Panc1 (cell line): ENCODE data around the gene GDF2. TPM values are rescaled to one million over a fixed set of nuclear protein-coding genes. Genes with fewer than 3 reads are reported as not detected.

Experiments used
- ATAC-seq: fragments of 200-7000 bp; cut with Tn5 transposase; 2 replicates; pipeline ENCODE4 v1.9.1; 2020; ENCODE audit warnings: mild to moderate bottlenecking, moderate library complexity
- BruUV-seq: library from RNA; stranded (reverse); fragments of 400-500 nt; replicated peaks from 2 replicates; lab custom pipeline; 2021; lab: Mats Ljungman, UMichigan
- CTCF ChIA-PET: fragments of 300-600 bp; sonication (Branson Sonifier 250); formaldehyde crosslinking; loops from one replicate; lab custom pipeline; 2022; ENCODE audit warnings: antibody characterized with exemption; lab: Charles Lee
- POLR2A ChIA-PET: fragments of 300-600 bp; sonication (Branson Sonifier 250); formaldehyde crosslinking; loops from one replicate; lab custom pipeline; 2022; ENCODE audit warnings: antibody characterized with exemption; lab: Charles Lee
- DNase-seq: peaks from one replicate; pipeline ENCODE4 v3.0.0-alpha.2; 2010; ENCODE audit warnings: low read depth, low spot score
- H3K27ac ChIP-seq: 2 replicates; pipeline ENCODE4 v1.5.1; 2011; ENCODE audit warnings: mild to moderate bottlenecking, low read length, inconsistent platforms
- H3K27me3 ChIP-seq: fragments of 200-500 bp; sonication (Bioruptor generic); 2 replicates; pipeline ENCODE4 v1.6.0; 2014; ENCODE audit warnings: low read length, inconsistent platforms; ENCODE audit not compliant: control insufficient read depth, insufficient read depth
- H3K36me3 ChIP-seq: fragments of 200-500 bp; sonication (Bioruptor generic); 2 replicates; pipeline ENCODE4 v1.5.1; 2014; ENCODE audit warnings: inconsistent platforms, mild to moderate bottlenecking, low read length, moderate library complexity; ENCODE audit not compliant: control insufficient read depth, insufficient read depth
- H3K4me1 ChIP-seq: 2 replicates; pipeline ENCODE4 v1.5.1; 2011; ENCODE audit warnings: inconsistent platforms, mild to moderate bottlenecking, low read length, moderate library complexity; ENCODE audit not compliant: control insufficient read depth, insufficient read depth
- H3K4me3 ChIP-seq, 2 experiments: 2 replicates each; pipeline ENCODE4 v1.5.1; 2011 to 2012; ENCODE audit warnings: low read depth in 2 of 2, low read length in 2 of 2, mild to moderate bottlenecking in 2 of 2, inconsistent platforms in 1 of 2, moderate library complexity in 1 of 2
- H3K9me3 ChIP-seq: fragments of 200-500 bp; sonication (Bioruptor generic); 2 replicates; pipeline ENCODE4 v1.5.1; 2014; ENCODE audit warnings: low read depth, mild to moderate bottlenecking, inconsistent platforms, low read length, moderate library complexity; ENCODE audit not compliant: control insufficient read depth, insufficient read depth
- CTCF ChIP-seq: fragments of 450-650 bp; IDR thresholded peaks from 2 replicates; pipeline ENCODE4 v1.5.1; 2017; ENCODE audit warnings: mild to moderate bottlenecking
- POLR2AphosphoS5 ChIP-seq: IDR thresholded peaks from 2 replicates; pipeline ENCODE4 v1.6.1; 2012; ENCODE audit warnings: mild to moderate bottlenecking, low read depth, low read length, moderate library complexity
- REST ChIP-seq, 2 experiments: IDR thresholded peaks; 2 replicates each; pipeline ENCODE4 v1.6.1; 2011 to 2012; ENCODE audit warnings: low read depth in 2 of 2, control low read depth in 1 of 2, low read length in 1 of 2, mild to moderate bottlenecking in 1 of 2, moderate library complexity in 1 of 2; ENCODE audit not compliant: insufficient read depth in 1 of 2
- SIN3A ChIP-seq: IDR thresholded peaks from 2 replicates; pipeline ENCODE4 v1.6.1; 2012; ENCODE audit warnings: low read depth, mild to moderate bottlenecking, low read length, moderate library complexity, borderline replicate concordance; ENCODE audit not compliant: insufficient read depth
- TCF7L2 ChIP-seq: IDR thresholded peaks from 2 replicates; pipeline ENCODE4 v1.6.1; 2011; ENCODE audit warnings: mild to moderate bottlenecking, low read depth, low read length, inconsistent platforms
- in situ Hi-C: cut with HindIII; loops from 2 replicates; pipeline ENCODE4 v1.10.0; 2016; ENCODE audit warnings: low sequenced_read_pairs, low pct_unique_long_range_greater_than_20kb
- intact Hi-C: fragments of 100-400 bp; cut with micrococcal nuclease; formaldehyde crosslinking; loops from one replicate; pipeline ENCODE4 v1.10.0; 2022; ENCODE audit not compliant: unreplicated experiment
- total RNA-seq: library from RNA; stranded (reverse); gene quantifications from one replicate; pipeline ENCODE4 v1.2.1, GENCODE V29; 2021; ENCODE audit not compliant: unreplicated experiment

The GDF2 gene
- total RNA-seq, 1 experiment from 2014 or later = not detected

DNA sequence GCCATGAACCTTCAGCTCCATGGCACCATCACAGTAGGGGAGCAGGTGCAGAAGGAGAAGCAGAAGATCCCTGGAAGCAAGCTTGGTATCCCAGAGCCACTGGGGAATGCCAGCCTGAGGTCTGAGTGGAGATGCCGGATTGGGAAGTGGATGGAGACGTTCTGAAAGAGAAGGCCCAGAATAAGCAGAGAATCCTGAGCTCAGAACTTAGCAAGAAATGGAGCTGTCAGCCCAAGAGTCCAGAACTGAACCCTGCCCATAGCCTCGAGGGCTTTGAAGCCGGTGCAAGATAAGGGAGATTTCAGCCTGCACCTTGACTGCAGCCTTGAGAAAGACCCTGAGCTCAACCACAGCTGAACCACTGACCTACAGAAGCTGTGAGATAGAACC is 36.1 kb upstream of the GDF2 start:
- no peak overlapping the region for H3K27ac ChIP-seq
- no TSS peak for BruUV-seq
- TF ChIP-seq POLR2AphosphoS5 = no peak
- TF ChIP-seq CTCF = no peak
- TF ChIP-seq SIN3A = no peak
- TF ChIP-seq REST (IDR thresholded peaks at IDR 0.05; ENCODE audit: insufficient read depth in 1 of 2, low read depth in 2 of 2, low read length in 1 of 2) = no peak
- TF ChIP-seq TCF7L2 = no peak
- intact Hi-C loops = no loop called here
- H3K27me3 ChIP-seq = peaks cover under 1% of the 10 kb centered on the region; the same call in 1 of the 2 replicates
- H3K36me3 ChIP-seq = no peaks in the 10 kb centered on the region
- H3K4me1 ChIP-seq = no peaks in the 10 kb centered on the region
- in situ Hi-C loops = no loop called here
- H3K9me3 ChIP-seq = no peaks in the 10 kb centered on the region
- ATAC-seq (no peak), DNase-seq (no peak)
- ChIA-PET CTCF (interaction anchor here (0.6 kb wide), 1 partner anchor 688 kb away, joined by 8 read pairs; no protein-coding TSS in a partner anchor), POLR2A (no interaction called here)
- no peak overlapping the region for H3K4me3 ChIP-seq

DNA sequence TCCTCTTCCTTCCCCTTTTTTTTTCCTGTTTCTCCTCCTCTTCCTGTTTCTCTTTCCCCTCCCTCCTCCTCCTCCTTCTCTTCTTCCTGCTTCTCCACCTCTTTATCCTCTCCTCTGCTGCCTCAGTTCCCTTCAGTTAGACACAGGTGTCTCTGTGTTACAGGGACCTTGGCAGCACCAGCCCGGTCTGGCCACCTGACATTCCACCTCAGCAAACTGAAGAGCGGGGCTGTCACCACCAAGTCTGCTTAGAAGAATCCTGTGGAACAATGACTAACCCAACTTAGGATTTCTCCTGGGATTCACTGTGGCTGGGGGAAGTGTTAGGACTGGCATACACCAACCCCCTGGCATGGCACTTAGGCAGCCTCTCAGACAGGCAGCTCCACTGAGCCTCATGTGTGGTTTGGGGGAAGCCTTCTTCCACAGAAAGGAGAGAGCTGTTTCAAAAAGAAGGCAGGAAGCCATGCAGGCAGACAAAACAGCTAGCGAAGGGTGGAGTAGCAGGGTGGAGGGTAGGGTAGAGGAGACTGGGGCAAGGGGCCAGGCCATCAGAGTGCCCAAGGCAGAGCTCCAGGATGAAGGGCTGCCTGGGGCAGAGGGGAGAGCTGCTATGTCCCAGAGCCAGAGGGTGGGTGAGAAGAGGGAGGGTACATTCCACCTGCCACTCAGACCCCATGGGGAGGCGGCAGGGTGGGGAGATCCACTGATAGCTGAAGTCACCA is 35.5 kb upstream of the GDF2 start:
- no peak for DNase-seq
- TF ChIP-seq POLR2AphosphoS5 (no peak), SIN3A (no peak), REST (IDR thresholded peaks at IDR 0.05; ENCODE audit: insufficient read depth in 1 of 2, low read depth in 2 of 2, low read length in 1 of 2) (no peak), TCF7L2 (no peak), CTCF (no peak)
- POLR2A ChIA-PET = no interaction called here

More for the DNA sequence above, 35.5 kb upstream of the GDF2 start:
- BruUV-seq = no TSS peak
- intact Hi-C loops = no loop called here
- Histone ChIP-seq H3K27ac (no peak overlapping the region), H3K27me3 (peaks cover 3% of the 10 kb centered on the region; the same call in 1 of the 2 replicates), H3K9me3 (no peaks in the 10 kb centered on the region), H3K4me3 (no peak overlapping the region), H3K4me1 (no peaks in the 10 kb centered on the region), H3K36me3 (no peaks in the 10 kb centered on the region)
- in situ Hi-C loops = no loop called here
- CTCF ChIA-PET = interaction anchor here (0.5 to 0.6 kb wide), 2 partner anchors 116 to 688 kb away, joined by 6 to 8 read pairs; no protein-coding TSS in a partner anchor
- ATAC-seq = no peak; the same call in 1 of the 2 replicates
